Nephron (organoid): ENCODE measurements around the gene ROBO1.

Experiments used
- H3K27ac Mint-ChIP-seq, 3 experiments: 2 replicates each; pipeline ENCODE4 v1.8.0; 2020; ENCODE audit warnings: mixed read lengths in 3 of 3, mild to moderate bottlenecking in 2 of 3, moderate library complexity in 1 of 3
- H3K27me3 Mint-ChIP-seq: 2 replicates; pipeline ENCODE4 v1.8.0; 2021; ENCODE audit warnings: low read depth, mild to moderate bottlenecking, moderate library complexity, mixed read lengths
- H3K36me3 Mint-ChIP-seq: 2 replicates; pipeline ENCODE4 v1.8.0; 2020; ENCODE audit warnings: low read depth, mixed read lengths
- H3K4me1 Mint-ChIP-seq: 2 replicates; pipeline ENCODE4 v1.8.0; 2020; ENCODE audit warnings: mixed read lengths
- H3K4me3 Mint-ChIP-seq, 3 experiments: 2 replicates each; pipeline ENCODE4 v1.8.0; 2020; ENCODE audit warnings: mild to moderate bottlenecking in 3 of 3, mixed read lengths in 3 of 3, moderate library complexity in 2 of 3
- H3K9me3 Mint-ChIP-seq: 2 replicates; pipeline ENCODE4 v1.8.0; 2020; ENCODE audit warnings: mixed read lengths
- CTCF ChIP-seq, 3 experiments: fragments of 200-600 bp; sonication (generic); IDR thresholded peaks; one replicate each; pipeline ENCODE4 v1.5.0; 2021; ENCODE audit warnings: antibody characterized with exemption in 3 of 3; ENCODE audit not compliant: unreplicated experiment in 3 of 3

Gene ROBO1

DNA sequence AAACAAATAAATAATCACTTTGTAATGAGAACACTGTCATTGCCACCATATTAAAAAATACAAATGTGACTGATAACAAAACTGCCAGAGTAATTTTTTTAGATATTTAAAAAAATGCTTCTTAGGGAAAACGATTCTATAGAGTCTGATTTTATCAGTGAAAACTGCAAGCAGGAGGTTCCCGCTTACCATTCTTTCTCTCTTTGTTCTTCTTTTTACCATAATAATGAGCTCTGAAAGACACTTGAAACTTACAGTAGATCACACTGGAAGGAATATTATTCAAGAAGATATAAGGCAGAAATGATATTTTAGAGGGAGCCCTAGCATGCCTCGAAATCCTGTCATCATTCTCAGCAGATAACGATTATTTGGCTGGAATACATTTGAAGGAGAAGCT lies 701.3 kb downstream of the ROBO1 start:
- Mint-ChIP-seq H3K4me1 (no peaks in the 10 kb centered on the region), H3K27ac (no peak overlapping the region), H3K36me3 (peaks cover 7% of the 10 kb centered on the region), H3K27me3 (no peaks in the 10 kb centered on the region), H3K4me3 (no peak overlapping the region), H3K9me3 (peaks cover 6% of the 10 kb centered on the region)
- no peak for TF ChIP-seq CTCF (IDR thresholded peaks at IDR 0.05; ENCODE audit: unreplicated experiment in 3 of 3)

DNA sequence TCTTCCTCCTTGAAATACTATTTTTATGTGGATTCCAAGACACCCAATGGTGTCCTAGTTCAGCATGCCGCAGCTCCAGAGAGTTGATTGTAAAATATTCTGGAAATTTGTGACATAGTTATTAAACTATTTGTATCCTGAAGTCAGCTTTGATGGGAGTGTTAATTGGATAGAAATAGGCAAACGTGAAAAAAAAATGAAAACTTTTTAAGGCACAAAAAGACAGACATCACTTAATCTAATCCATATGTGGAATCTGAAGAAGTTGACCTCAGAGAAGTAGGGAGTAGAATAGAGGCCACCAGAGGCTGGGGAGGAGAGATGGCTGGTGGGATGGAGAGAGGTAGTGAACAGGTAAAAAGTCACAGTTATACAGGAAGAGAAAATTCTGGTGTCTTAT lies 704.2 kb downstream of the ROBO1 start:
- no peak overlapping the region for H3K27ac Mint-ChIP-seq
- peaks cover 10% of the 10 kb centered on the region for H3K36me3 Mint-ChIP-seq
- no peak for TF ChIP-seq CTCF (IDR thresholded peaks at IDR 0.05; ENCODE audit: unreplicated experiment in 3 of 3)

GRCh38 chr3:79057756-79058155 lies 710.0 kb downstream of the ROBO1 start:
- H3K36me3 Mint-ChIP-seq, result peaks cover 20% of the 10 kb centered on the region
- no peak for TF ChIP-seq CTCF (IDR thresholded peaks at IDR 0.05; ENCODE audit: unreplicated experiment in 3 of 3)

More for the DNA sequence above, 704.2 kb downstream of the ROBO1 start:
- Mint-ChIP-seq H3K9me3 (peaks cover 24% of the 10 kb centered on the region), H3K4me3 (no peak overlapping the region), H3K4me1 (no peaks in the 10 kb centered on the region), H3K27me3 (no peaks in the 10 kb centered on the region)

GRCh38 chr3:79056498-79056897 lies 711.3 kb downstream of the ROBO1 start:
- H3K27me3 Mint-ChIP-seq, result no peaks in the 10 kb centered on the region
- TF ChIP-seq CTCF (IDR thresholded peaks at IDR 0.05; ENCODE audit: unreplicated experiment in 3 of 3), result no peak
- no peak overlapping the region for H3K27ac Mint-ChIP-seq
- peaks cover 49% of the 10 kb centered on the region for H3K9me3 Mint-ChIP-seq
- no peak overlapping the region for H3K4me3 Mint-ChIP-seq
- no peaks in the 10 kb centered on the region for H3K4me1 Mint-ChIP-seq
- peaks cover 22% of the 10 kb centered on the region for H3K36me3 Mint-ChIP-seq

More at GRCh38 chr3:79057756-79058155, 710.0 kb downstream of the ROBO1 start:
- no peak overlapping the region for H3K4me3 Mint-ChIP-seq
- no peaks in the 10 kb centered on the region for H3K4me1 Mint-ChIP-seq
- peaks cover 44% of the 10 kb centered on the region for H3K9me3 Mint-ChIP-seq
- H3K27ac Mint-ChIP-seq, result no peak overlapping the region
- H3K27me3 Mint-ChIP-seq, result no peaks in the 10 kb centered on the region

DNA sequence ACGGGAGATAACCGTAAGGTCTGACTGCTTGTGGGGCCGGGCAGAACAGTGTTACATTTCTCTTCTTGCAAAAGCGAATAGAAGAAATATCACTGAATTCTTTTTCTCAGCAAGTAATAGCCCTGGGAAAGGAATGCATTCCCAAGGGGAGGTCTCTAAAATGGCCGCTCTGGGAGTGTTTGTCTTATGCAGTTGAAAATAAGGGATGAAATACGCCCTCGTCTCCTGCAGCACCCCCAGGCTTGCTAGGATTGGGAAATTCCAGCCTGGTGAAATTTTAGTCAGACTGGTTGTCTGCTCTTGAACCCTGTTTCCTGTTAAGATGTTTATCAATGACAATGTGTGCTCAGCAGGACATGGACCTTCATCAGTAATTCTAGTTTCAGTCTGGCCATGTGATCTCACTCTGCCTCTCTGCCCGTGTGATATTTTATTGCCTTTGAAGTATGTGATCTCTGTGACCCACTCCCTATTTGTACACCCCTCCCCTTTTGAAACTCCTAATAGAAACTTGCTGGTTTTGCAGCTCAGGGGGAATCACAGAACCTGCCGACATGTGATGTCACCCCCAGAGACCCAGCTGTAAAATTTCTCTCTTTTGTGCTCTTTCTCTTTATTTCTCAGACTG lies 715.6 kb downstream of the ROBO1 start:
- H3K36me3 Mint-ChIP-seq, result peaks cover 33% of the 10 kb centered on the region
- no peak overlapping the region for H3K27ac Mint-ChIP-seq
- H3K9me3 Mint-ChIP-seq, result peaks cover 51% of the 10 kb centered on the region
- H3K4me1 Mint-ChIP-seq, result no peaks in the 10 kb centered on the region
- TF ChIP-seq CTCF (IDR thresholded peaks at IDR 0.05; ENCODE audit: unreplicated experiment in 3 of 3), result no peak
- H3K27me3 Mint-ChIP-seq, result no peaks in the 10 kb centered on the region
- H3K4me3 Mint-ChIP-seq, result no peak overlapping the region

- peaks cover 29% of the 10 kb centered on the region for H3K9me3 Mint-ChIP-seq
- TF ChIP-seq CTCF (IDR thresholded peaks at IDR 0.05; ENCODE audit: unreplicated experiment in 3 of 3), result no peak
Measured at GRCh38 chr3:79047581-79047980, 720.2 kb downstream of the ROBO1 start.

More at GRCh38 chr3:79047581-79047980, 720.2 kb downstream of the ROBO1 start:
- Mint-ChIP-seq H3K27me3 (no peaks in the 10 kb centered on the region), H3K27ac (no peak overlapping the region), H3K4me1 (no peaks in the 10 kb centered on the region), H3K36me3 (peaks cover 17% of the 10 kb centered on the region), H3K4me3 (no peak overlapping the region)
